AG04450 (cell line): ENCODE data around the gene PPP1R3C. TPM values are rescaled to one million over a fixed set of nuclear protein-coding genes. Genes with fewer than 3 reads are reported as not detected.

Source experiments
- CTCF ChIA-PET: fragments of 300-600, 350-600 bp; formaldehyde crosslinking; extraction: SDS; loops from one replicate; lab custom pipeline; 2022; ENCODE audit warnings: antibody characterized with exemption, inconsistent platforms; lab: Charles Lee
- POLR2A ChIA-PET: fragments of 350-600 bp; formaldehyde crosslinking; extraction: SDS; loops from one replicate; lab custom pipeline; 2021; ENCODE audit warnings: antibody characterized with exemption, inconsistent platforms; lab: Yijun Ruan, JAX
- DNase-seq: peaks from one replicate; pipeline ENCODE4 v3.0.0-alpha.2; 2011; ENCODE audit warnings: low read depth, low spot score
- H3K27ac ChIP-seq: one replicate; pipeline ENCODE4 v1.5.1; 2012; ENCODE audit warnings: low read depth, low read length, control low read depth
- H3K27me3 ChIP-seq: one replicate; pipeline ENCODE4 v1.6.0; 2012; ENCODE audit warnings: low read length; ENCODE audit not compliant: control insufficient read depth, insufficient read depth
- H3K4me3 ChIP-seq: 2 replicates; pipeline ENCODE4 v1.5.1; 2011; ENCODE audit warnings: mild to moderate bottlenecking, low read depth, low read length, control low read depth
- H3K9me3 ChIP-seq: 2 replicates; pipeline ENCODE4 v1.5.1; 2012; ENCODE audit warnings: low read length; ENCODE audit not compliant: control insufficient read depth, insufficient read depth
- CTCF ChIP-seq: IDR thresholded peaks from 2 replicates; pipeline ENCODE4 v1.5.1; 2011; ENCODE audit warnings: low read depth, low read length, control low read depth, inconsistent platforms
- polyA plus RNA-seq: library from polyadenylated mRNA; depleted of rRNA; stranded (reverse); fragments of >200 nt; gene quantifications from 2 replicates; pipeline ENCODE4 v1.2.3, GENCODE V29; 2011

Gene PPP1R3C
- polyA plus RNA-seq, 1 experiment = 51.1 TPM

GRCh38 chr10:91590904-91591796 is 41.7 kb downstream of the PPP1R3C start:
- CTCF ChIA-PET = interaction anchor here (0.6 to 2.9 kb wide), 5 partner anchors 36 to 180 kb away, joined by 3 to 24 read pairs (median 4); no protein-coding TSS in a partner anchor
- peak; percentile 81 for DNase-seq
- 0 out of 2 replicates have a peak, but pooled peaks have one; percentile 12 for TF ChIP-seq CTCF
- Histone ChIP-seq H3K4me3 (peak overlapping the region; percentile 11; the same call in 1 of the 2 replicates), H3K9me3 (no peaks in the 10 kb centered on the region), H3K27me3 (no peaks in the 10 kb centered on the region), H3K27ac (peak overlapping the region; percentile 98)
- POLR2A ChIA-PET = interaction anchor here (1.1 to 4.4 kb wide), 6 partner anchors 7 to 42 kb away, joined by 3 to 23 read pairs (median 12); partner anchors contain the start of gene PPP1R3C

- DNase-seq = peak; percentile 84
- ChIA-PET CTCF (interaction anchor here (0.6 to 2.9 kb wide), 2 partner anchors 45 to 179 kb away, joined by 4 to 24 read pairs; no protein-coding TSS in a partner anchor), POLR2A (interaction anchor here (1.1 to 4.4 kb wide), 7 partner anchors 8 to 43 kb away, joined by 3 to 23 read pairs (median 10); partner anchors contain the start of gene PPP1R3C)
- Histone ChIP-seq H3K9me3 (no peaks in the 10 kb centered on the region), H3K4me3 (no peak overlapping the region), H3K27me3 (no peaks in the 10 kb centered on the region), H3K27ac (peak overlapping the region; percentile 98)
- TF ChIP-seq CTCF = no peak
These were observed 42.5 kb downstream of the PPP1R3C start for GRCh38 chr10:91590142-91590903.

GRCh38 chr10:91589658-91590035 is 43.2 kb downstream of the PPP1R3C start:
- ChIA-PET CTCF (interaction anchor here (0.6 to 2.9 kb wide), 6 partner anchors 17 to 379 kb away, joined by 3 to 24 read pairs (median 3); no protein-coding TSS in a partner anchor), POLR2A (interaction anchor here (1.4 to 4.4 kb wide), 4 partner anchors 10 to 43 kb away, joined by 3 to 23 read pairs (median 12); partner anchors contain the start of gene PPP1R3C)
- no peak for TF ChIP-seq CTCF
- no peaks in the 10 kb centered on the region for H3K9me3 ChIP-seq
- no peak overlapping the region for H3K4me3 ChIP-seq
- peak overlapping the region; percentile 78 for H3K27ac ChIP-seq
- no peak for DNase-seq
- no peaks in the 10 kb centered on the region for H3K27me3 ChIP-seq

GRCh38 chr10:91589015-91589657 is 43.7 kb downstream of the PPP1R3C start:
- POLR2A ChIA-PET = interaction anchor here (2.6 to 4.4 kb wide), 3 partner anchors 10 to 44 kb away, joined by 10 to 23 read pairs (median 15); partner anchors contain the start of gene PPP1R3C

More at GRCh38 chr10:91589015-91589657, 43.7 kb downstream of the PPP1R3C start:
- H3K4me3 ChIP-seq = no peak overlapping the region
- DNase-seq = no peak
- TF ChIP-seq CTCF = no peak
- no peaks in the 10 kb centered on the region for H3K9me3 ChIP-seq
- H3K27me3 ChIP-seq = no peaks in the 10 kb centered on the region
- CTCF ChIA-PET = interaction anchor here (0.6 to 2.9 kb wide), 6 partner anchors 17 to 380 kb away, joined by 3 to 24 read pairs (median 3); no protein-coding TSS in a partner anchor
- H3K27ac ChIP-seq = no peak overlapping the region
